ENCODE data around the gene DACT1.

DACT1 gene

DNA sequence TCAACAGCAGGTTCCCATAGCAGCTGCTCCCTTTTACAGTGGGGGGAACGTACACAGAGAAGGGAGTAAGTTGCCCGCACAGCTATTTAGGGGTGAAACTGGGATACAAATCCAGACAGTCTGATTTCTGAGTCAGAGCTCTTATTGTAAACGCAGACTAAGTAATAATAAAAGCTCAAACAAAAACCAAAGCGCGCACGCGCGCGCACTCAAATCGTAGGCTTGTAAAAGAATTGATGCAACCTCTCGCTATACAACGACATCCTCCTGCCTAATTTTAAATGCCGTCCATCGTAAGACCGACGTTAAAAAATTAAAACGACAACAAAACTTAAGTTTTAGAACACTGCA lies 747 bp upstream of the DACT1 start:
- DNase-seq, result no peak

- DNase-seq, result peak; percentile 15 to 35
Observed at GRCh38 chr14:58638231-58639197, 752 bp downstream of the DACT1 start.

- DNase-seq, result no peak
Observed at GRCh38 chr14:58639198-58639565, 1.4 kb downstream of the DACT1 start.

- peak; percentile 75 to 85 for DNase-seq
Observed at GRCh38 chr14:58639842-58640484, 2.2 kb downstream of the DACT1 start.

DNA sequence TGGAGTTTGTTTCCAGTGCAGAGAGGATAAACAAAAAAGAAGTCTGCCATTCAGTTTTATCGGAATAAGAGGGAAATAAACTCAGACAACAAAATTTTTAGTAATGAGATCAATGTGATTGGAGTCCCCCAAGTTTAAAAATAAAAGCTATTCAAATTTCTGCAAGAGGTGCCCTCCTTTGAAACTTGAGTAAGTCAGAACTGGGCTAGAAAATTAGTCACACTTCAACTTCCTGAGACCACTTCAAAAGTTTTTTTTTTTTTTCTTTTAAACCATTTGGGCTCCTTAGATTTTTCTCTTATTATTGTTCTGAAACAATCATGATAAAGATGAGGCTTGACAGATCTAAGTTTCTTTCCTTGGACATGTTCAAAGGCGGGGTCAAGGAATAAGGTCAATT lies 3.2 kb downstream of the DACT1 start:
- DNase-seq, result no peak

DNA sequence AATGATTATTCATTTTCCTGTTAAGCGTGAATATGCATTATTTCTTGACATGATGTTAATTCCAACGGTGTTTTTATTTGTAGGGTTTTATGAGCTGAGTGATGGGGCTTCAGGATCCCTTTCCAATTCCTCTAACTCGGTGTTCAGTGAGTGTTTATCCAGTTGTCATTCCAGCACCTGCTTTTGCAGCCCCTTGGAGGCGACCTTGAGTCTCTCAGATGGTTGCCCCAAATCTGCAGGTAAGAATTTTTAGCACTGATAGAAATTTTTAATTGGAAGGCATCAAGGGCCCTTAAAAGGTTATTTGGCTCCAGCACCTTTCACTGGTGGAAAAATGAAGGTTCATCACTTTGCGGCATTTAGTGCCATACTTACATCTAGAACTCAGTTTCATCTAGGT lies 3.7 kb downstream of the DACT1 start:
- DNase-seq, result peak; percentile 1 to 16

DNA sequence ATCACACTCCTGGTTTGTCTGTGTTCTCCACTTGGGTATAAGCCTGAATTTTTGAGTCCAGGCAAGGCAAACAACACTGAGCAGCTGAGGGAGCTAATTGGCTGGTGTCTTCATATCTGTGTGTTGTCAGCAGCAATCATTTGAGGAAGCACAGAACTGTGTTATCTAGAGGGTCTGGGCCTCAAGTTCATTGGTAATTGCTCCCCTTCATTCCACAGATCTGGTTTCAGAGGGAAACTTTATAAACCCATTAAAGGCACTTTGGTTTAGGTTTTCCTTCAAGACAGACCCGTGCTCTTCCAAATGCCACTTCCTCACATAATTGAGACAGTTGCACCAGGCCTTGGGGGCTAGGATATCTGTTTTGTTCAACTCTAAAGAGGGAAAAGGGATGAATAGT lies 5.6 kb downstream of the DACT1 start:
- no peak for DNase-seq

DNA sequence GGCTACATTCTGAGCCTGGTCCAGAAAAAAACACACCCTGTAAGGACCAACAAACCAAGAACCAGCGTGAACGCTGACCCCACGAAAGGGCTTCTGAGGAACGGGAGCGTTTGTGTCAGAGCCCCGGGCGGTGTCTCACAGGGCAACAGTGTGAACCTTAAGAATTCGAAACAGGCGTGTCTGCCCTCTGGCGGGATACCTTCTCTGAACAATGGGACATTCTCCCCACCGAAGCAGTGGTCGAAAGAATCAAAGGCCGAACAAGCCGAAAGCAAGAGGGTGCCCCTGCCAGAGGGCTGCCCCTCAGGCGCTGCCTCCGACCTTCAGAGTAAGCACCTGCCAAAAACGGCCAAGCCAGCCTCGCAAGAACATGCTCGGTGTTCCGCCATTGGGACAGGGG lies 7.9 kb downstream of the DACT1 start:
- DNase-seq, result no peak

- DNase-seq, result no peak
Observed at GRCh38 chr14:58646479-58646878, 8.7 kb downstream of the DACT1 start.

GRCh38 chr14:58647777-58648176 lies 10.0 kb downstream of the DACT1 start:
- DNase-seq, result no peak

DNA sequence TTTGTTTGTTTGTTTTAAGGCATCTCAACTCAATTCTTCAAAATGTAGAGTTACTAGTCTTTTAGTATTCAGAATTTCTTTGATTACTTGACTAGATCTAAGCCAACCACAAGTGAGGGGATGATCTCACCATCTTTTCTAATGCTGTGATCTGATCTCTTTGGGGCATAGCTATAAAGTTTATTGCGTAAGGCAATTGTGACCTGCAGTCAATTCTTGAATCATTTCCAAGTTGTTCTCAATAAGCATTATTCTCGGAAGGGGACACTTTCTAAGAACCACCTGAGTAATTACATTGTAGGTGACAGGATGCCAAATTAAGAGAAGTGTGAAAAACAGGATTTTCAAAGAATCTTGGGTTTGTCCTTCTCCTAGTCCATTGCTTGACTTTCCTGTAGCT lies 13.1 kb downstream of the DACT1 start:
- DNase-seq, result no peak

- DNase-seq, result peak; percentile 73 to 88
Observed at GRCh38 chr14:58656671-58657411, 19.1 kb downstream of the DACT1 start.

DNA sequence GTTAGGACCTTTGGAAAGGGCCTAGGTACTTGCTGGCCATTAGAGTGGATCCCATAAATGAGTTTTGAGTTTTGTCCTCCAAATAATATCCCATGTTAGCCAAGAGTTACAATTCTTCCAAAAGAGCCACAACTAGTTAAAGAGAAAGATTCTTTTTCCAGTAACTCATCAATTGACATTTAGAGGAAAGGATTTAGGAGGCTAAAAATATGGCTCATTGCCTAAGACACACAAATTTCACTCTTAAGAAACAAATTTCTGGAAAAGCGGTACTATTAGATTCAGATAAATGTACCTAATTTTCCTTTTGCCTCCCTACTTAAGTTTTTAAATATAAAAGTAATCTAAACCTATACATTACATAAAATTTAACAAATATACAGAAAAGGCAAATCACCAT lies 21.3 kb downstream of the DACT1 start:
- no peak for DNase-seq

DNA sequence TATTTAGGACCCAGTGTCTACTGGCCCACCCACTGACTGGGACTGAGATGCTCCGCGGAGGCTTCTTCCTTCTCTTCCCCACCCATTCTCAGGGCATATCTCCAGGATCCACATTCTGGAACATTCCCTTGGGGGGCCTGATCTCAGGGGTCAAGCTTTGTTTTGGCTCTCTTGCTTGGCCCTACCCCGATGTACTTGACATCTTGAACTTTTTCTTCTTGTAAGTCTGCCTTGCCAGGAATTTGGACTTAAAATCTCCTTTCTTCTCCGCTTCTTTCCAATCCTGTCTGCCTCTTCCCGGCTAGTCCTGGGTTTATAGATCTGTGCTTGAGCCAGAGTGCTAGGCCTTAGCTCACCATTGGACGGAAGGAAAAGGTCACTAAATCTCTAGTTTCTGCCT lies 22.1 kb downstream of the DACT1 start:
- no peak for DNase-seq

DNA sequence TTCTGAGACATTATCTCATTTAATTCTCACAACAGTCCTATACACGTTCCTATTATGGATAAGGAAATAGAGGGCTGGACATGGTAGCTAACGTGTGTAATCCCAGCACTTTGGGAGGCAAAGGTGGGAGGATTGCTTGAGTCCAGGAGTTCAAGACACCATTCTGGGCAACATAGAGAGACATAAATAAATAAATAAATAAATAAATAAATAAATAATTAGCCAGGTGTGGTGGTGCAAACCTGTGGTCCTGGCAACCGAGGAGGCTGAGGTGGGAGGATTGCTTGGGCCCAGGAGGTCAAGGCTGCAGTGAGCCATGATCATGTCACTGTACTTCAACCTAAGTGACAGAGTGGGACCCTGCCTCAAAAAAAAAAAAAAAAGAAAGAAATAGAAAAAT lies 22.6 kb downstream of the DACT1 start:
- DNase-seq, result no peak

DNA sequence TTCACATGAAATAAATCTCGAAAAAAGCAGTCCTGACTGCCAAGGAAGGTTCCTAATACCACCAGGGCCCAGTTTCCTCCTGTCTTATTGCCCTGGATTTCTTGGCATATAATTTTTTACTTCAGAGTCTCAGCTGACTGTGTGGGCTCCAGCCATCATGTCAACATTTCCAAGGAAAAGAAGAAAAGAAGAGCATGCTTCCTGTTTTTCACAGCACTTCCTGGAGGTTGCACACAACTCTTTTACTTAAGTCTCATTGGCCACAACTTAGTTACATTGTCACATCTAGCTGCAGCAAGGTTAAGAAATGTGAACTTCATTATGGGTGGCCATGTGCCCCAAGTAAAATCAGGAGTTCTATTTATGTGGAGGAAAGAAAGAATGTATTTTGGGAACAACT lies 24.3 kb downstream of the DACT1 start:
- no peak for DNase-seq

DNA sequence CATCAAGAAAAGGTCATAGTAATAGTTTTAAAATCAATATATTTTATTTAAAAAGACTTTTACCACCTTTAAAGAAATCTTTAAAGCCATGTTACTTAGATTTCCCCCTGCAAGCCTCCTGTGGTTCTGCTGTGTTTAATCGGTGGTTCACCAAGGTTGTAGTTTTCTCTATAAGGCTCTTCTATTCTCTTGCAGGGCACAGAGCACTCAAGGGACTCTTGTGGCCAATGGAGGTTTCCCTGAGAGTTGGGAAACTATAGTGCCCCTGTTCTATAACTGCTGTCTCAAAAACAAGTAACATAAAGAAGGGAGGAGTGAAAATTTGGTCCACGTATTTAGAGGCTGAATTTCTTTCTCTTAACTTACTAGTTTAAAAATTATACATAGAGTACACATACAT lies 25.0 kb downstream of the DACT1 start:
- DNase-seq, result no peak

DNA sequence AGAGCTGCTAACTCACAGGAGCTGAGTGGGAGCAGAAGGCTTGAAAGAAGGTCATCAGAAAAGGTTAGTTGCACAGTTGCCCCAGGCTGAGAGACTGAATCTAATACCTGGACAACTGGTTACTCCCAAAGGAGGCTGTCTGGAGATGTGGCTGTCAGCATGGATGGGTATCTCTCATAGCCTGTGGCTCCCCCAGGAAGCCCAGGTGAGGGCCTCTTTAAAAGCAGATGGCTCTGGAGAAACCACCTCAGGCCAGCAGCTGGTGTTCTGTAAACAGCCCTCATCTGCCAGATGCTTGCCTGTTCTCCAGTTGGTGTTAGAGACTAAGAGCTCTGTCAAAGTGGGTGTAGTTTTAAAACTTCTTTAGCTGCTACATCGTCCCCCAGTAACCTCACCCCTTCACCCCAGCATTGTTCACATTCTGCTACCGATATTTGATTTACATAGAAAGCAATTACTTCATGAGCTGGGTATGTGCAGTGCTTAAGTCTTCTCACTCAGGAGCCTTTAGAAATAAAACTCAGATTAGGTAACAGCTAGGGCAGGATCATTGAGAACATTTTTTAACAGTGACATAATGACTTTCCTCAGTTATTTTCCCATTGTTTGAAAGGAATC lies 25.8 kb downstream of the DACT1 start:
- DNase-seq, result peak; percentile 31 to 72

GRCh38 chr14:58665773-58666500 lies 28.2 kb downstream of the DACT1 start:
- DNase-seq, result no peak

- DNase-seq, result no peak
Observed at GRCh38 chr14:58666737-58667136, 29.0 kb downstream of the DACT1 start.

GRCh38 chr14:58667900-58668299 lies 30.1 kb downstream of the DACT1 start:
- DNase-seq, result peak in 1 of 2 experiments; percentile 17

- DNase-seq, result no peak
Observed at GRCh38 chr14:58668848-58669480, 31.2 kb downstream of the DACT1 start.
